Choroid plexus epithelial cell (primary cell): ENCODE results near the gene MASP2.
"Not testable (repeated sequence)": the region's sequence is repeated elsewhere in the genome, so short reads cannot be mapped to it uniquely, and the experiment has no call there.

Experiments
- DNase-seq: peaks from one replicate; pipeline ENCODE4 v3.0.0-alpha.2; 2010; ENCODE audit warnings: low read depth
- H3K4me3 ChIP-seq: 2 replicates; pipeline ENCODE4 v1.5.1; 2011; ENCODE audit warnings: low read depth, mild to moderate bottlenecking, control low read depth, low read length, moderate library complexity
- TF ChIP-seq, protein P1 (sequence below): conservative IDR thresholded peaks from 2 replicates; pipeline ENCODE4 v1.5.1; 2011; ENCODE audit warnings: low read depth, mild to moderate bottlenecking, control low read depth, inconsistent platforms, low read length, moderate library complexity

MASP2 gene

DNA sequence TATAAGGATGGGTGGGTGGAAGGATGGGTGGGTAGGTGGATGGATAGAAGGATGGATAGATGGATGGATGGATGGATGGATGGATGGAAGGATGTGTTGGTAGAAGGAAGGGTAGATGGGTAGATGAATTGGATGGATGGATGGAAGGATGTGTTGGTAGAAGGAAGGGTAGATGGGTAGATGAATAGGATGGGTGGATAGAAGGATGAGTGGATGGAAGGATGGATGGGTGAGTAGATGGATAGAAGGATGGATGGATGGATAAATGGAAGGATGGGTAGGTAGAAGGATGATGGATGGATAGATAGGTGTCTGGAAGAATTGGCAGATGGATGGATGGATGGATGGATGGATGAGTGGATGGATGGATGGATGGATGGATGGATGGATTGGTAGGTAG, 6.0 kb downstream of the MASP2 start:
- DNase-seq = no peak
- TF ChIP-seq, protein P1, sequence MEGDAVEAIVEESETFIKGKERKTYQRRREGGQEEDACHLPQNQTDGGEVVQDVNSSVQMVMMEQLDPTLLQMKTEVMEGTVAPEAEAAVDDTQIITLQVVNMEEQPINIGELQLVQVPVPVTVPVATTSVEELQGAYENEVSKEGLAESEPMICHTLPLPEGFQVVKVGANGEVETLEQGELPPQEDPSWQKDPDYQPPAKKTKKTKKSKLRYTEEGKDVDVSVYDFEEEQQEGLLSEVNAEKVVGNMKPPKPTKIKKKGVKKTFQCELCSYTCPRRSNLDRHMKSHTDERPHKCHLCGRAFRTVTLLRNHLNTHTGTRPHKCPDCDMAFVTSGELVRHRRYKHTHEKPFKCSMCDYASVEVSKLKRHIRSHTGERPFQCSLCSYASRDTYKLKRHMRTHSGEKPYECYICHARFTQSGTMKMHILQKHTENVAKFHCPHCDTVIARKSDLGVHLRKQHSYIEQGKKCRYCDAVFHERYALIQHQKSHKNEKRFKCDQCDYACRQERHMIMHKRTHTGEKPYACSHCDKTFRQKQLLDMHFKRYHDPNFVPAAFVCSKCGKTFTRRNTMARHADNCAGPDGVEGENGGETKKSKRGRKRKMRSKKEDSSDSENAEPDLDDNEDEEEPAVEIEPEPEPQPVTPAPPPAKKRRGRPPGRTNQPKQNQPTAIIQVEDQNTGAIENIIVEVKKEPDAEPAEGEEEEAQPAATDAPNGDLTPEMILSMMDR = no peak
- H3K4me3 ChIP-seq = no peak overlapping the region

DNA sequence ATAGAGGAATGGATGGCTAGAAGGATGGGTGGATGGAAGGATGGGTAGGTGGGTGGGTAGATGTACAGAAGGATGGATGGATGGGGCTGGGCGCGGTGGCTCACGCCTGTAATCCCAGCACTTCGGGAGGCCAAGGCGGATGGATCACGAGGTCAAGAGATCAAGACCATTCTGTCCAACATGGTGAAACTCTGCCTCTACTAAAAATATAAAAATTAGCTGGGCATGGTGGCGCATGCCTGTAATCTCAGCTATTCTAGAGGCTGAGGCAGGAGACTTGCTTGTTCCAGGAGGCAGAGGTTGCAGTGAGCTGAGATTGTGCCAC, 7.0 kb downstream of the MASP2 start:
- H3K4me3 ChIP-seq, DNase-seq: not testable (repeated sequence)

DNA sequence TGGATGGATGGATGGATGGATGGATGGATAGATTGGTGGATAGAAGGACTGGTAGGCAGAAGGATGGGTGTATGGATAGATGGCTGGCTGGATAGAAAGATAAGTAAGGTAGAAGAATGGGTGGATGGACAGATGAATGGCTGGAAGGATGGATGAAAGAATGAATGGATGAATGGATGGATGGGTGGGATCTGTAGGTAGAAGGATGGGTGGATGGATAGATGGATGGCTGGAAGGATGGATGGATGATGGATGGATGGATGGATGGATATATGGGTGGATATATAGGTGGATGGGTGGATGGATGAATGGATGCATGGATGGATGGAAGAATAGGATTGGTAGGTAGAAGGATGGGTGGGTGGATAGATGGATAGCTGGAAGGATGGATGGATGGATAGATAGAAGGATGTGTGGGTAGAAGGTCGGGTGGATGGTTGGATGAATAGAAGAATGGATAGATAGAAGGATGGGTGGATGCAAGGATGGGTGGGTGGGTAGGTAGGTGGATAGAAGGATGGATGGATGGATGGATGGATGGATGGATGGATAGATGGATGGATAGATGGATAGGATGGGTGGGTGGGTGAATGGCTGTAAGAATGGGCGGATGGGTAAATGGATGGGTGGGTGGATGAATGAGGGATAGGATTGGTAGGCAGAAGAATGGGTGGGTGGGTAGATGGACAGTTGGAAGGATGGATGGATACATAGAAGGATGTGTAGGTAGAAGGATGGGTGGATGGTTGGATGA, 7.5 kb downstream of the MASP2 start:
- DNase-seq = no peak
- no peak overlapping the region for H3K4me3 ChIP-seq
- TF ChIP-seq, protein P1 = no peak

DNA sequence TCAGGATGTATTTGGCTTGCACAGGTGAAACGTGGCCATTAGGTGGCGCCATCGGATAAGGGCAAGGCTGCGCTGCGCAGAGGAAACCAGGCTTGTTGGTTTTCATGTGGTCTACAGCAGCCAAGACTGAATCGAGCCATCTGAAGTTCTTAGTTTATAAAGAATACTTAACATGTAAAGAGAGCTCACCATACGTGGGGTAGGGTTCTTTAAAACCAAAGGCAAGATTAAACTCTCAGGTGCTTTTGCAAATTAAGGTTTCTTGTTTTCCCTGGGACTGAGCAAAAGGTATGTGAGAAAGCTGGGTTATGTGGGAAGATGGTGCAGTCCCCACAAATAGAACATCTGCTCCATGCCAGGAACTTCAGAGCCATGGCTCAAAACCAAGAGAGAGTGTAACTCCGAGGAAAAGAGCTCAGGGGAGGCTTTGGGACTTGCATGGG, 9.3 kb downstream of the MASP2 start:
- TF ChIP-seq, protein P1 = peak; percentile 100
- H3K4me3 ChIP-seq = no peak overlapping the region
- DNase-seq = peak; percentile 95

DNA sequence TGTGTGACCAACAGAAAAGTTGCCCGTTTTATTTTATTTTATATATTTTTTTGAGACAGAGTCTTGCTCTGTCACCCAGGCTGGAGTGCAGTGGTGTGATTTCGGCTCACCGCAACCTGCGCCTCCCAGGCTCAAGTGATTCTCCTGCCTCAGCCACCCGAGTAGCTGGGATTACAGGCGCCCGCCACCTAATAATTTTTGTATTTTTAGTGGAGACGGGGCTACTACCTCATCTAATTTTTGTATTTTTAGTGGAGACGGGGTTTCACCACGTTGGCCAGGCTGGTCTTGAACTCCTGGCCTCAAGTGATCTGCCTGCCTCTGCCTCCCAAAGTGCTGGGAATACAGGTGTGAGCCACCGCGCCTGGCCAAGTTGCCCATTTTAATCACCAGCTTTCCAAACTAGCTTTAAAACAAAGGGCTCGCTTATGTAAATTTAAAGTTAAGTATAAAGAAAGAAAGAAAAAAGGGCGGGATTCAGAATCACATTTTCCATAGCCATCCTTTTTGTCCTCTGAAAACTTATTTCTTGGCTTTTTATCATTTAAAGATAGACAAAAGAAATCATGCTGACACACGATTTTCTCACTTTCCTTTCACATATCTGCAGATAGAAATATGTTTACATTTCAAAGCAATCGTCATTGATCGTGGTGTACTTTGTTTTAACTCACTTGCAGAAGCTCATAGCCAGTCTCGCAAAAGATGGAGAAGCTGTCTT, 9.9 kb downstream of the MASP2 start:
- H3K4me3 ChIP-seq, DNase-seq: not testable (repeated sequence)

DNA sequence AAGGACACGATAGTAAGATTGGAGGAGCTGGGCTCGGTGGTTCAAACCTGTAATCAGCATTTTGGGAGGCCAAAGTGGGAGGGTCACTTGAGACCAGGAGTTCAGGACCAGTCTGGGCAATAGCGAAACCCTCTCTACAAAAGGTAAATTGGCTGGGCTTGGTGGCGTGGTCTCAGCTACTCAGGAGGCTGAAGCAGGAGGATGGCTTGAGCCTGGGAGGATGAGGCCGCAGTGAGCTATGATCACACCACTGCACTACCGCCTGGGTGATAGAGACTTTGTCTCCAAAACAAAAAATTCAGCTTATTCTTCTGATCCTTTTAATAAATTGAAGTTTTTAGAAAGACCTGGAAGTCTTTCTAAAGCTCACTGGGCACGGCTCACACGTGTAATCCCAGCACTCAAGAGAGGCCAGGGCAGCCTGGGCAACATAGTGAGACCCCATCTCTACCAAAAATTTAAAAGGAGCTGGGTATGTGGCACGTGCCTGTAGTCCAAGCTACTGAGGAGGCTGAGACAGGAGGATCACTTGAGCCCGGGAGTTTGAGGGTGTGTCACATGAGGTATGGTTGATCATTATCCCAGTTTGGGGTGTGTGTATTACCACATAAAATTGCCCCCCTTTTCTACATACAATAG, 15.3 kb downstream of the MASP2 start:
- no peak overlapping the region for H3K4me3 ChIP-seq
- DNase-seq = no peak
- TF ChIP-seq, protein P1 = no peak

DNA sequence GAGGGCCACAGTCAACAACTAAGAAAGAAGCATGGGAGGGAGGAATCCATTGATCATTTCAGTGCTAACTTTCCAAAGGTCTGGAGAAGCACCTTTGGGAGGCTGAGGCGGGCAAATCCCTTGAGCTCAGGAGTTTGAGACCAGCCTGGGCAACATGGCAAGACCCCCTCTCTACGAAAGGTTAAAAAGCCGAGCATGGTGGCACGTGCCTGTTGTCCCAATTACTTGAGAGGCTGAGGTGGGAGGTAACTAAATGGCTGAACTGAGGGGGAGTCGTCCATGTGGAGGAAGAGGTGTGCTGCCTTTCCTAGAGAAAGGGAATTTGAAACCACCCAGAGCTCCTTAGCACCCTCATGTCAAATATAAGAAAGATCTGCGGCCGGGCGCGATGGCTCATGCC, 16.2 kb downstream of the MASP2 start:
- no peak overlapping the region for H3K4me3 ChIP-seq
- TF ChIP-seq, protein P1 = no peak
- no peak for DNase-seq

DNA sequence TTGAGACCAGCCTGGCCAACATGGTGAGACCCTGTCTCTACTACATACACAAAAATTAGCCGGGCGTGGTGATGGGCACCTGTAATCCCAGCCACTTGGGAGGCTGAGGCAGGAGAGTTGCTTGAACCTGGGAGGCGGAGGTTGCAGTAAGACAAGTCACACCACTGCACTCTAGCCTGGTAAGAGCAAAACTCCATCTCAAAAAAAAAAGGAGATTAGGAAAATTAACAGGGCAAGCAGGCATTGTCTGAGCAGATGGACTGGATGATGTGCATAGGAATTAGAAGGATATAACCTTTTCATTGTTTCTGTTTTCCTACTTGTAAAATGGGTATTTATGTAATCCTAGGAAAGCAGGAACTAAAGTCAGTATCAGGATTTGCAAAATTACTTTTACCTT, 19.0 kb downstream of the MASP2 start:
- DNase-seq = no peak
- TF ChIP-seq, protein P1 = no peak
- H3K4me3 ChIP-seq = no peak overlapping the region
